ENCODE results near the gene ZNF536. TPM values are rescaled to one million over a fixed set of nuclear protein-coding genes. Genes with fewer than 3 reads are reported as not detected.

The ZNF536 gene
- total RNA-seq, 1 experiment from 2014 or later = not detected

- Histone ChIP-seq H4K20me1 (ENCODE audit: insufficient read depth) (no peaks in the 10 kb centered on the region), H3K9me2 (ENCODE audit: insufficient read depth) (no peaks in the 10 kb centered on the region), H3K79me2 (ENCODE audit: low read depth) (no peaks in the 10 kb centered on the region), H3K4me1 (replicated peaks; ENCODE audit: insufficient read depth) (no peaks in the 10 kb centered on the region), H2AFZ (no peak overlapping the region), H3K27ac (no peak overlapping the region), H3K9me3 (ENCODE audit: insufficient read depth, low read depth) (no peaks in the 10 kb centered on the region), H3F3A (ENCODE audit: insufficient read depth, low read depth) (no peaks in the 10 kb centered on the region), H3K27me3 (ENCODE audit: insufficient read depth, low read depth) (peaks cover 50% of the 10 kb centered on the region), H3K4me3 (no peak overlapping the region), H3K4me2 (no peak overlapping the region), H3K36me3 (ENCODE audit: low read depth) (no peaks in the 10 kb centered on the region)
- TF ChIP-seq EZH2 (IDR thresholded peaks at IDR 0.05; ENCODE audit: low read depth) (no peak), CTCF (conservative IDR thresholded peaks at IDR 0.05) (peak; percentile 28; the same call in 1 of the 2 replicates)
- POLR2A ChIA-PET (ENCODE audit: unreplicated experiment) = no interaction called here
- BruUV-seq (replicated peaks) = no TSS peak
- CTCF ChIA-PET = interaction anchor here (0.6 kb wide), 1 partner anchor 717 kb away, joined by 3 read pairs; no protein-coding TSS in a partner anchor
- intact Hi-C loops (cut with micrococcal nuclease; ENCODE audit: unreplicated experiment) = no loop called here
- DNase-seq = no peak
Observed at GRCh38 chr19:30406220-30407067, 34.3 kb downstream of the ZNF536 start.

GRCh38 chr19:30407068-30407709 is 35.0 kb downstream of the ZNF536 start:
- Histone ChIP-seq H3K79me2 (ENCODE audit: low read depth) (no peaks in the 10 kb centered on the region), H3F3A (ENCODE audit: insufficient read depth, low read depth) (no peaks in the 10 kb centered on the region), H3K9me3 (ENCODE audit: insufficient read depth, low read depth) (no peaks in the 10 kb centered on the region), H3K4me2 (no peak overlapping the region), H3K9me2 (ENCODE audit: insufficient read depth) (no peaks in the 10 kb centered on the region), H3K4me1 (replicated peaks; ENCODE audit: insufficient read depth) (no peaks in the 10 kb centered on the region), H4K20me1 (ENCODE audit: insufficient read depth) (peaks cover 3% of the 10 kb centered on the region; the same call in 1 of the 2 replicates), H2AFZ (no peak overlapping the region), H3K27ac (no peak overlapping the region), H3K36me3 (ENCODE audit: low read depth) (no peaks in the 10 kb centered on the region), H3K4me3 (no peak overlapping the region), H3K27me3 (ENCODE audit: insufficient read depth, low read depth) (peaks cover 43% of the 10 kb centered on the region)
- ChIA-PET POLR2A (ENCODE audit: unreplicated experiment) (no interaction called here), CTCF (no interaction called here)
- DNase-seq = no peak
- TF ChIP-seq CTCF (conservative IDR thresholded peaks at IDR 0.05) (no peak), EZH2 (IDR thresholded peaks at IDR 0.05; ENCODE audit: low read depth) (no peak)
- intact Hi-C loops (cut with micrococcal nuclease; ENCODE audit: unreplicated experiment) = no loop called here
- BruUV-seq (replicated peaks) = no TSS peak

GRCh38 chr19:30408734-30409301 is 36.6 kb downstream of the ZNF536 start:
- Histone ChIP-seq H3K27ac (no peak overlapping the region), H4K20me1 (ENCODE audit: insufficient read depth) (peaks cover 3% of the 10 kb centered on the region; the same call in 1 of the 2 replicates), H3K79me2 (ENCODE audit: low read depth) (no peaks in the 10 kb centered on the region), H2AFZ (no peak overlapping the region), H3K4me2 (no peak overlapping the region), H3K9me3 (ENCODE audit: insufficient read depth, low read depth) (no peaks in the 10 kb centered on the region), H3K4me3 (no peak overlapping the region), H3K36me3 (ENCODE audit: low read depth) (no peaks in the 10 kb centered on the region), H3K4me1 (replicated peaks; ENCODE audit: insufficient read depth) (no peaks in the 10 kb centered on the region), H3K9me2 (ENCODE audit: insufficient read depth) (no peaks in the 10 kb centered on the region), H3K27me3 (ENCODE audit: insufficient read depth, low read depth) (peaks cover 29% of the 10 kb centered on the region), H3F3A (ENCODE audit: insufficient read depth, low read depth) (no peaks in the 10 kb centered on the region)
- BruUV-seq (replicated peaks) = no TSS peak
- no peak for TF ChIP-seq EZH2 (IDR thresholded peaks at IDR 0.05; ENCODE audit: low read depth)
- no peak for TF ChIP-seq CTCF (conservative IDR thresholded peaks at IDR 0.05)
- no peak for DNase-seq
- CTCF ChIA-PET = no interaction called here
- POLR2A ChIA-PET (ENCODE audit: unreplicated experiment) = no interaction called here
- intact Hi-C loops (cut with micrococcal nuclease; ENCODE audit: unreplicated experiment) = no loop called here
